Measurements from ENCODE around the gene TRRAP.

DNA sequence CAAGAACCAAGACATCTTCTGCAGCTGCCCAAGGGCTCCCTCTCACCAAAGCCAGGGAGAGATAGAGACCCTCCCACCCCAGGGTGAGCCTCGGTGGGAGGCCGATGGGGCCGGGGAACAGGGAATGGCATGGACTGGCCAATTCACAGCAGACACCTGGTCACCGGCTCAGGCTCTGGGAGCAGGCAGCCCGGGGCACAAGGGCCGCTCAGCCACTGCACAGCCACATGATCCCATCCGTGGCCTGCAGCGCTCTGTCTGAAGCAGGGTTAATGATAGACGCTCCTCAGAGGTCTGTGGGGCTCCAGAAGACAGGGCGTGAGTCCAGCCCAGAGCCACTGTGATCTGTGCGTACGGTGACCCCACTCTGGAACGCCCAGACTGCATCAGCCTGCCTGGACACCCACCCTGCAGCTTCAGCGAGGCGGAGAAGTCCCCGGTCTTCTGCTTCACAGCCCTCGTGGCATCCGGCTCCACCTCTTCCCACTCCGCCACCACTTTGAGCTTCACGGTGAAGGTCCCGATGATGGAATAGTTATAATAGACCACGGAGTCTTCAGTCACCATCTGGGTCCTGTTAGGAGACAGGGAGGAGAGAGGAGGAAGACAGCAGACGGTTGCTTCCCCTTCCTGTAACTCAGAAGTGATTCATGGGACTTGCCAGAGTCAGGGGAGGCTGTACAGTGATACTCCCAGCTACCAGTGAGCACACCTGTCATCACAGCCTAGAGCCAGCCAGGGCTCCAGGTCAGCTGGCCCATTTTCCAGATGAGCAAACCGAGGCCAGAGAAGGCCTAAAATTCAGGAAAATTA, 22.5 kb upstream of the TRRAP start:
- TF ChIP-seq, protein P1, sequence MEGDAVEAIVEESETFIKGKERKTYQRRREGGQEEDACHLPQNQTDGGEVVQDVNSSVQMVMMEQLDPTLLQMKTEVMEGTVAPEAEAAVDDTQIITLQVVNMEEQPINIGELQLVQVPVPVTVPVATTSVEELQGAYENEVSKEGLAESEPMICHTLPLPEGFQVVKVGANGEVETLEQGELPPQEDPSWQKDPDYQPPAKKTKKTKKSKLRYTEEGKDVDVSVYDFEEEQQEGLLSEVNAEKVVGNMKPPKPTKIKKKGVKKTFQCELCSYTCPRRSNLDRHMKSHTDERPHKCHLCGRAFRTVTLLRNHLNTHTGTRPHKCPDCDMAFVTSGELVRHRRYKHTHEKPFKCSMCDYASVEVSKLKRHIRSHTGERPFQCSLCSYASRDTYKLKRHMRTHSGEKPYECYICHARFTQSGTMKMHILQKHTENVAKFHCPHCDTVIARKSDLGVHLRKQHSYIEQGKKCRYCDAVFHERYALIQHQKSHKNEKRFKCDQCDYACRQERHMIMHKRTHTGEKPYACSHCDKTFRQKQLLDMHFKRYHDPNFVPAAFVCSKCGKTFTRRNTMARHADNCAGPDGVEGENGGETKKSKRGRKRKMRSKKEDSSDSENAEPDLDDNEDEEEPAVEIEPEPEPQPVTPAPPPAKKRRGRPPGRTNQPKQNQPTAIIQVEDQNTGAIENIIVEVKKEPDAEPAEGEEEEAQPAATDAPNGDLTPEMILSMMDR (IDR thresholded peaks at IDR 0.05) = no peak
- TF ChIP-seq POLR2A (IDR thresholded peaks at IDR 0.05) (no peak), POLR2AphosphoS5 (IDR thresholded peaks at IDR 0.05) (no peak), EP300 (IDR thresholded peaks at IDR 0.05) (no peak)
